HepG2 (cell line): Measurements from ENCODE around the gene ZNF511. TPM values are rescaled to one million over a fixed set of nuclear protein-coding genes. Genes with fewer than 3 reads are reported as not detected.

Experiments used
- ASH2L ChIP-seq: fragments of 300-600, 200-600 bp; sonication (generic); IDR thresholded peaks from 2 replicates; pipeline ENCODE4 v1.7.0; 2017; ENCODE audit warnings: low read depth, mild to moderate bottlenecking, moderate library complexity, mixed read lengths, low read length; ENCODE audit not compliant: insufficient read length
- FOXK2 ChIP-seq: fragments of 450-650 bp; IDR thresholded peaks from 2 replicates; pipeline ENCODE4 v1.6.1; 2016
- KLF6 ChIP-seq: IDR thresholded peaks from 2 replicates; pipeline ENCODE4 v1.8.0; 2016; ENCODE audit warnings: missing biosample characterization, missing genetic modification reagents
- MATR3 ChIP-seq: sonication (generic); formaldehyde crosslinking; IDR thresholded peaks from 2 replicates; pipeline ENCODE4 v1.4.0; 2020; ENCODE audit warnings: missing genetic modification reagents
- NFRKB ChIP-seq: fragments of 450-650 bp; IDR thresholded peaks from 2 replicates; pipeline ENCODE4 v1.6.1; 2017
- SAP130 ChIP-seq: IDR thresholded peaks from 2 replicates; pipeline ENCODE4 v1.6.1; 2016; ENCODE audit warnings: low read depth
- SMAD1 ChIP-seq: sonication (generic); formaldehyde crosslinking; IDR thresholded peaks from 2 replicates; pipeline ENCODE4 v1.4.0; 2020; ENCODE audit warnings: missing genetic modification reagents, low read depth, mild to moderate bottlenecking, borderline replicate concordance
- TBX3 ChIP-seq: fragments of 450-650 bp; IDR thresholded peaks from 2 replicates; pipeline ENCODE4 v1.6.1; 2017; ENCODE audit warnings: antibody characterized with exemption, mild to moderate bottlenecking, inconsistent platforms, borderline replicate concordance
- ZNF232 ChIP-seq: sonication (generic); formaldehyde crosslinking; IDR thresholded peaks from 2 replicates; pipeline ENCODE4 v1.4.0; 2020; ENCODE audit warnings: missing genetic modification reagents, borderline replicate concordance
- polyA plus RNA-seq, 8 experiments: library from polyadenylated mRNA; depleted of rRNA in 3 of 8; stranded (reverse) in 7 of 8; unstranded in 1 of 8; fragments of >200 nt; fragmentation: Illumina TruSeq in 4 of 8; extraction: Trizol in 4 of 8; gene quantifications; 2 replicates each; pipeline versions ENCODE4 v1.2.1 to v1.2.3, GENCODE V29; 2011 to 2016; ENCODE audit warnings: low read depth in 4 of 8, missing spikeins in 1 of 8, mixed read lengths in 1 of 8; ENCODE audit not compliant: insufficient read depth in 1 of 8
- total RNA-seq, 5 experiments: library from RNA; depleted of rRNA; stranded (reverse); fragments of >200 nt; fragmentation: Illumina TruSeq; extraction: Trizol; gene quantifications; 2 replicates each; pipeline ENCODE4 v1.2.3, GENCODE V29; 2016; ENCODE audit warnings: low read depth in 1 of 5
- TF ChIP-seq, protein P1 (sequence below): sonication (generic); formaldehyde crosslinking; IDR thresholded peaks from one replicate; pipeline ENCODE4 v1.5.1; 2020; ENCODE audit warnings: mild to moderate bottlenecking, missing genetic modification reagents; ENCODE audit errors: not compliant biosample characterization
- TF ChIP-seq, protein P2 (sequence below): sonication (generic); formaldehyde crosslinking; IDR thresholded peaks from 2 replicates; pipeline ENCODE4 v1.5.0; 2020; ENCODE audit warnings: mild to moderate bottlenecking, missing genetic modification reagents
- TF ChIP-seq, protein P3 (sequence below): fragments of 450-650 bp; IDR thresholded peaks from 2 replicates; pipeline ENCODE4 v1.6.1; 2016
- TF ChIP-seq, protein P4 (sequence below): sonication (generic); formaldehyde crosslinking; IDR thresholded peaks from 2 replicates; pipeline ENCODE4 v1.4.0; 2020; ENCODE audit warnings: missing genetic modification reagents; ENCODE audit errors: not compliant biosample characterization

Gene ZNF511
- total and polyA plus RNA-seq, 2 of the 13 experiments (the other 11 are each of a cell fraction or from before 2014, with no cell fraction given): 35.6 to 66.4 TPM

DNA sequence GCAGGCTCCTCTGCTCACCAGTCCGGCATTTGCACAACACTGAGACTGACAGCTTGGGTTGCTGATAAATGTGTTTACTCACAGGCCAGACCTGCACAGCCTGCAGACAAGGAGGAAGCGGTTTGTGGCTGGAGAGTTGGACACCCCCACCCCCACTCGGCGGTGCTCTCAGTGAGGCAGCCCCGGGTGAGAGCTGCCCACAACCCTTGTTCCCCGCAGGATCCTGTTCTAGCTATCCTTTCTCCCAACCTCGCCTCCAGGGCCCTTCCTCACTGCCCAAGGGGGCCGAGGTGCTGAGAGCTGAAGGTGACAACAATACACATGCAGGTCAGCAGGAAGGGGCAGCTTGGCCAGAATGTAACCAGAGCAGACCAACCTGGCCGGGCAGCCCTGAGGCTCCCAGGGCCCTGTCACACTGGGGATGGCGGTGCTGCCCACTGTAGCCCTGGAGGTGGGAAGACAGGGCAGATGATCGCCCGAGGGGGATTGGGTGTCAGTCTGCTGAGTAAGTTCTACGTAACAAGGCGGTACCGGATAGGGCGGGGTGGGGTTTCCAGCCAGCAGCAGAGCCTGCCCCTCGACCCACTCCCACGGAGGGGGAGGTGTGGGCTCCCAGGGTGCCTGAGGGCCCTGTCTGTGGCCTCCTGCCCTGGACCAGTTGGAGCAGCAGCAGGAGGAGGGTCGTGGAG, 30.0 kb upstream of the ZNF511 start (continued):
- TF ChIP-seq, protein P1, sequence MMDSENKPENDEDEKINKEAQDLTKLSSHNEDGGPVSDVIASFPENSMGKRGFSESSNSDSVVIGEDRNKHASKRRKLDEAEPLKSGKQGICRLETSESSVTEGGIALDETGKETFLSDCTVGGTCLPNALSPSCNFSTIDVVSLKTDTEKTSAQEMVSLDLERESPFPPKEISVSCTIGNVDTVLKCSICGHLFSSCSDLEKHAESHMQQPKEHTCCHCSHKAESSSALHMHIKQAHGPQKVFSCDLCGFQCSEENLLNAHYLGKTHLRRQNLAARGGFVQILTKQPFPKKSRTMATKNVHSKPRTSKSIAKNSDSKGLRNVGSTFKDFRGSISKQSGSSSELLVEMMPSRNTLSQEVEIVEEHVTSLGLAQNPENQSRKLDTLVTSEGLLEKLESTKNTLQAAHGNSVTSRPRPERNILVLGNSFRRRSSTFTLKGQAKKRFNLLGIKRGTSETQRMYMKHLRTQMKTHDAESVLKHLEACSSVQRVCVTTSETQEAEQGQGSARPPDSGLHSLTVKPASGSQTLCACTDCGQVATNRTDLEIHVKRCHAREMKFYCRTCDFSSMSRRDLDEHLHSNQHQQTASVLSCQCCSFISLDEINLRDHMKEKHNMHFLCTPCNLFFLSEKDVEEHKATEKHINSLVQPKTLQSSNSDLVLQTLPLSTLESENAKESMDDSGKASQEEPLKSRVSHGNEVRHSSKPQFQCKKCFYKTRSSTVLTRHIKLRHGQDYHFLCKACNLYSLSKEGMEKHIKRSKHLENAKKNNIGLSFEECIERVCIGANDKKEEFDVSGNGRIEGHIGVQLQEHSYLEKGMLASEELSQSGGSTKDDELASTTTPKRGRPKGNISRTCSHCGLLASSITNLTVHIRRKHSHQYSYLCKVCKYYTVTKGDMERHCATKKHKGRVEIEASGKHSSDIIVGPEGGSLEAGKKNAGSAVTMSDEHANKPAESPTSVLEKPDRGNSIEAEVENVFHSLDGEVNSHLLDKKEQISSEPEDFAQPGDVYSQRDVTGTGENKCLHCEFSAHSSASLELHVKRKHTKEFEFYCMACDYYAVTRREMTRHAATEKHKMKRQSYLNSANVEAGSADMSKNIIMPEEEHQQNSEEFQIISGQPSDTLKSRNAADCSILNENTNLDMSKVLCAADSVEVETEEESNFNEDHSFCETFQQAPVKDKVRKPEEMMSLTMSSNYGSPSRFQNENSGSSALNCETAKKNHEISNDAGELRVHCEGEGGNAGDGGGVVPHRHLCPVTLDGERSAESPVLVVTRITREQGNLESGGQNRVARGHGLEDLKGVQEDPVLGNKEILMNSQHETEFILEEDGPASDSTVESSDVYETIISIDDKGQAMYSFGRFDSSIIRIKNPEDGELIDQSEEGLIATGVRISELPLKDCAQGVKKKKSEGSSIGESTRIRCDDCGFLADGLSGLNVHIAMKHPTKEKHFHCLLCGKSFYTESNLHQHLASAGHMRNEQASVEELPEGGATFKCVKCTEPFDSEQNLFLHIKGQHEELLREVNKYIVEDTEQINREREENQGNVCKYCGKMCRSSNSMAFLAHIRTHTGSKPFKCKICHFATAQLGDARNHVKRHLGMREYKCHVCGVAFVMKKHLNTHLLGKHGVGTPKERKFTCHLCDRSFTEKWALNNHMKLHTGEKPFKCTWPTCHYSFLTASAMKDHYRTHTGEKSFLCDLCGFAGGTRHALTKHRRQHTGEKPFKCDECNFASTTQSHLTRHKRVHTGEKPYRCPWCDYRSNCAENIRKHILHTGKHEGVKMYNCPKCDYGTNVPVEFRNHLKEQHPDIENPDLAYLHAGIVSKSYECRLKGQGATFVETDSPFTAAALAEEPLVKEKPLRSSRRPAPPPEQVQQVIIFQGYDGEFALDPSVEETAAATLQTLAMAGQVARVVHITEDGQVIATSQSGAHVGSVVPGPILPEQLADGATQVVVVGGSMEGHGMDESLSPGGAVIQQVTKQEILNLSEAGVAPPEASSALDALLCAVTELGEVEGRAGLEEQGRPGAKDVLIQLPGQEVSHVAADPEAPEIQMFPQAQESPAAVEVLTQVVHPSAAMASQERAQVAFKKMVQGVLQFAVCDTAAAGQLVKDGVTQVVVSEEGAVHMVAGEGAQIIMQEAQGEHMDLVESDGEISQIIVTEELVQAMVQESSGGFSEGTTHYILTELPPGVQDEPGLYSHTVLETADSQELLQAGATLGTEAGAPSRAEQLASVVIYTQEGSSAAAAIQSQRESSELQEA (CRISPR knock-in tag): no peak
- TF ChIP-seq, protein P2, sequence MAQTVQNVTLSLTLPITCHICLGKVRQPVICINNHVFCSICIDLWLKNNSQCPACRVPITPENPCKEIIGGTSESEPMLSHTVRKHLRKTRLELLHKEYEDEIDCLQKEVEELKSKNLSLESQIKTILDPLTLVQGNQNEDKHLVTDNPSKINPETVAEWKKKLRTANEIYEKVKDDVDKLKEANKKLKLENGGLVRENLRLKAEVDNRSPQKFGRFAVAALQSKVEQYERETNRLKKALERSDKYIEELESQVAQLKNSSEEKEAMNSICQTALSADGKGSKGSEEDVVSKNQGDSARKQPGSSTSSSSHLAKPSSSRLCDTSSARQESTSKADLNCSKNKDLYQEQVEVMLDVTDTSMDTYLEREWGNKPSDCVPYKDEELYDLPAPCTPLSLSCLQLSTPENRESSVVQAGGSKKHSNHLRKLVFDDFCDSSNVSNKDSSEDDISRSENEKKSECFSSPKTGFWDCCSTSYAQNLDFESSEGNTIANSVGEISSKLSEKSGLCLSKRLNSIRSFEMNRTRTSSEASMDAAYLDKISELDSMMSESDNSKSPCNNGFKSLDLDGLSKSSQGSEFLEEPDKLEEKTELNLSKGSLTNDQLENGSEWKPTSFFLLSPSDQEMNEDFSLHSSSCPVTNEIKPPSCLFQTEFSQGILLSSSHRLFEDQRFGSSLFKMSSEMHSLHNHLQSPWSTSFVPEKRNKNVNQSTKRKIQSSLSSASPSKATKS (CRISPR knock-in tag): no peak
- TF ChIP-seq ASH2L (no peak), KLF6 (CRISPR knock-in tag) (no peak), SAP130 (CRISPR knock-in tag) (peak; percentile 70), TBX3 (no peak), ZNF232 (CRISPR knock-in tag) (no peak), MATR3 (CRISPR knock-in tag) (no peak), NFRKB (no peak), FOXK2 (no peak), SMAD1 (CRISPR knock-in tag) (no peak)
- TF ChIP-seq, protein P3, sequence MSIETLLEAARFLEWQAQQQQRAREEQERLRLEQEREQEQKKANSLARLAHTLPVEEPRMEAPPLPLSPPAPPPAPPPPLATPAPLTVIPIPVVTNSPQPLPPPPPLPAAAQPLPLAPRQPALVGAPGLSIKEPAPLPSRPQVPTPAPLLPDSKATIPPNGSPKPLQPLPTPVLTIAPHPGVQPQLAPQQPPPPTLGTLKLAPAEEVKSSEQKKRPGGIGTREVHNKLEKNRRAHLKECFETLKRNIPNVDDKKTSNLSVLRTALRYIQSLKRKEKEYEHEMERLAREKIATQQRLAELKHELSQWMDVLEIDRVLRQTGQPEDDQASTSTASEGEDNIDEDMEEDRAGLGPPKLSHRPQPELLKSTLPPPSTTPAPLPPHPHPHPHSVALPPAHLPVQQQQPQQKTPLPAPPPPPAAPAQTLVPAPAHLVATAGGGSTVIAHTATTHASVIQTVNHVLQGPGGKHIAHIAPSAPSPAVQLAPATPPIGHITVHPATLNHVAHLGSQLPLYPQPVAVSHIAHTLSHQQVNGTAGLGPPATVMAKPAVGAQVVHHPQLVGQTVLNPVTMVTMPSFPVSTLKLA: no peak
- TF ChIP-seq, protein P4, sequence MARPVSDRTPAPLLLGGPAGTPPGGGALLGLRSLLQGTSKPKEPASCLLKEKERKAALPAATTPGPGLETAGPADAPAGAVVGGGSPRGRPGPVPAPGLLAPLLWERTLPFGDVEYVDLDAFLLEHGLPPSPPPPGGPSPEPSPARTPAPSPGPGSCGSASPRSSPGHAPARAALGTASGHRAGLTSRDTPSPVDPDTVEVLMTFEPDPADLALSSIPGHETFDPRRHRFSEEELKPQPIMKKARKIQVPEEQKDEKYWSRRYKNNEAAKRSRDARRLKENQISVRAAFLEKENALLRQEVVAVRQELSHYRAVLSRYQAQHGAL (CRISPR knock-in tag): no peak
